HG03439 (cell line): Measurements from ENCODE around the gene INTS1.

Source experiments
- ATAC-seq: cut with Tn5 transposase; IDR thresholded peaks from one replicate; pipeline ENCODE4 v1.9.1; 2021; ENCODE audit warnings: mild to moderate bottlenecking, moderate library complexity; ENCODE audit not compliant: unreplicated experiment

The INTS1 gene

DNA sequence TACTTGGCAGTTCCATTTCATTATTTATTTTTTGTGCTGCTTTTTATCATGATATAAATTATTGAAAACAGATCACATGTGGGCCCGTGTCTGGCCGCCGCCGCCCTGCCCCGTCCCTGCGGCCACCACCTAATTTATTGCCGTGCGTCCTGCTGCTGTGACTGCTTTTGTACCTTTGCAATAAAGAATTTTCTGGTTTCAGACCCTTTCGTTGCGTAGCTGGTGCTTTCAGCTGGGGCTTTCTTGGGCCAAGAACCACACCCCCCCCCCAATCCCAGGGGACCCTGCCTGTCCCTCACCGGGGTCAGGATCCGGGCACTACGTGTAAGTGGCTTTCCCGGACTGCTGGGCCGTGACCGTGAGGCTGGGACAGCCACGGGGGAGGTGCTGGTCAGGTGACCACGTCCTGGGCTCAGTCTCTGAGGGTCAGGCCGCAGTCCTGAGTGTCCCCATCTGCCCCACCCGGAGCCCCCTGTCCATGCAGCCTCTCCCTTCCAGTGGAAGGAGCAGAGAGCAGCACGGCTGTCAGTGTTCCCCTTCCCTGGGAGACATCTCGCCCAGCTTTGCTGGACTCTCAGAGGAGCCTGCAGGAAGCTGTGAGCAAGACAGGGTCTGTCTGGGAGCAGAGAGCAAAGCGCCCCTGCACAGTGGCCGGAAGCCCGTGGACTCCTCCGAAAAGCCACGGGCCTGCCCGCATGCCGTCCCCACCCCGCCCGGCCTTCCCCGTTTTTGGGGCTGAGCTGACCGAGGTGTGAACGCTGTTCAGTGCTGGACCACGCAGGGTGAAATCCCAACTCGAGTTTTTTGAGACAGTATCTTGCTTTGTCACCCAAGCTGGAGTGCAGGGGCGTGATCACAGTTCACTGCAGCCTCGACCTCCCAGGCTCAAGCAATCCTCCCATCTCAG, 38.9 kb upstream of the INTS1 start:
- no peak for ATAC-seq

DNA sequence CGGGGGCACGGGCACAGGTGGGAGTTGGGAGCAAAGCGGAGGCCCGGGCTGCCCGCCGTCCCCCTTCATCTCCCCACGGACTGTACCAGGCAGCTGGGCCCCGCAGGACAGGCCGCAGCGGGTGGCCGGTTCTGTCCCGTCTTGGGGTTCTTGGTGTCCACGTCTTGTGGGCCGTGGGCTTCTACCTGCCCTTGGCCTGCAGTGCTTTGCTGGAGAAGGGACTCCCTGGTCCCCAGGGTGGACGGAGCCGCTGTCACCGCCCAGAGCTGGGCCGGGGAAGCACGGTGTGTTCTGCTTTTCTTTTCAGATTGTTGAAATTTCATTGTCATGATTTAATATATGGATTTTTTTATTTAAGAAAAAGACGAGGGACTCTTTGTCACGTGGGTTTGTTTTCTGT, 38.1 kb upstream of the INTS1 start:
- no peak for ATAC-seq

- no peak for ATAC-seq
Observed at GRCh38 chr7:1541431-1542162, 37.4 kb upstream of the INTS1 start.

DNA sequence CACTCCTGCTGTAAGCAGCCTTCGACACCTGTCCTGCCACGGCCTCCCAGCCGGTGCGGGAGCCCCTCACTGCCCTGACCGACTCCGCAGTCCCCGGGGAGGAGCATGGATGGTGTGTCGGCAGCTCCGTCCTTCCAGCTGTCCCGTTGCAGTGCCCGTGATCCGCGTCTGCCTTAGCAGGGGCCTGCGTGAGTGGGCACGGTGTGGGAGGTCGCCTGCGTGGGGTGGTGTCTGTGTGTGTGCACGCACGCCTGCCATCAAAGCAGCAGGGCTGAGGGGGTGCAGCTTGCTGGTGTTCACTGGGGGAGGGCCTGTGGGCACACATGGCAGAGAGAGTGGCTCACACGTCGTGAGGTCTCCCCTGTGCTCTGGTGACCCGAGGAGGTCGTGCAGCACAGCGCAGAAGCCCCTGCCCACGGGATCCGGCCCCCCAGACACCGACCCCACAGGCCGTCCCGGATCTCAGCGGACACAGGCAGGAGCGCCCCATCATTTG, 36.6 kb upstream of the INTS1 start:
- no peak for ATAC-seq

DNA sequence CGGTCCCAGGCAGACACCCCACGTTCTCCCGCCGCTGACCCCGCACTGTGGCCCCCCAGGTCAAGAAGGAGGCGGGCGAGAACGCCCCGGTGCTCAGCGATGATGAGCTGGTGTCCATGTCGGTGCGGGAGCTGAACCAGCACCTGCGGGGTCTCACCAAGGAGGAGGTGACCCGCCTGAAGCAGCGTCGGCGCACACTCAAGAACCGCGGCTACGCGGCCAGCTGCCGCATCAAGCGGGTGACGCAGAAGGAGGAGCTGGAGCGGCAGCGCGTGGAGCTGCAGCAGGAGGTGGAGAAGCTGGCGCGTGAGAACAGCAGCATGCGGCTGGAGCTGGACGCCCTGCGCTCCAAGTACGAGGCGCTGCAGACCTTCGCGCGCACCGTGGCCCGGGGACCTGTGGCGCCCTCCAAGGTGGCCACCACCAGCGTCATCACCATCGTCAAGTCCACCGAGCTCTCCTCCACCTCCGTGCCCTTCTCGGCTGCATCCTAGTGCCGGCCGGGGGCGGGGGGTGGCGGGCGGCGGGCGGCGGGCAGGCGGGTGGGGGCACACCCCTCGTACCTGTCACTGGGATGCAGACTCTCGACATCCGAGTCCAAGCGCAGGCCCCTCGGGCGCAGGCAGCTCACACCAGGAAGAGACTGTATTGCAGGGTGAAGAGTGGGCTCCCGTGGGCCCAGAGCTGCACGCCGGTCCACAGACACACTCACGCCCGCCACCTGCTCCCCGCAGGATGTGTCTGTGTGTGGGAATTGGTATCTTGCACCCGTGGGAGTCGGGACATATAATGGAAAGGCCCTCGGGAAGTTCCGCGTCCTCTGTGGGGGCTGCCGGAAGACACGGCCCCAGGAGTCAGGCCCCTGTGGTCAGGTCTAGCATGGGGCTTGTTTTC, 35.9 kb upstream of the INTS1 start:
- ATAC-seq, result no peak

GRCh38 chr7:1539181-1539881, 35.1 kb upstream of the INTS1 start:
- ATAC-seq, result no peak

GRCh38 chr7:1538544-1539180, 34.5 kb upstream of the INTS1 start:
- ATAC-seq, result no peak

GRCh38 chr7:1537535-1538412, 33.6 kb upstream of the INTS1 start:
- no peak for ATAC-seq

DNA sequence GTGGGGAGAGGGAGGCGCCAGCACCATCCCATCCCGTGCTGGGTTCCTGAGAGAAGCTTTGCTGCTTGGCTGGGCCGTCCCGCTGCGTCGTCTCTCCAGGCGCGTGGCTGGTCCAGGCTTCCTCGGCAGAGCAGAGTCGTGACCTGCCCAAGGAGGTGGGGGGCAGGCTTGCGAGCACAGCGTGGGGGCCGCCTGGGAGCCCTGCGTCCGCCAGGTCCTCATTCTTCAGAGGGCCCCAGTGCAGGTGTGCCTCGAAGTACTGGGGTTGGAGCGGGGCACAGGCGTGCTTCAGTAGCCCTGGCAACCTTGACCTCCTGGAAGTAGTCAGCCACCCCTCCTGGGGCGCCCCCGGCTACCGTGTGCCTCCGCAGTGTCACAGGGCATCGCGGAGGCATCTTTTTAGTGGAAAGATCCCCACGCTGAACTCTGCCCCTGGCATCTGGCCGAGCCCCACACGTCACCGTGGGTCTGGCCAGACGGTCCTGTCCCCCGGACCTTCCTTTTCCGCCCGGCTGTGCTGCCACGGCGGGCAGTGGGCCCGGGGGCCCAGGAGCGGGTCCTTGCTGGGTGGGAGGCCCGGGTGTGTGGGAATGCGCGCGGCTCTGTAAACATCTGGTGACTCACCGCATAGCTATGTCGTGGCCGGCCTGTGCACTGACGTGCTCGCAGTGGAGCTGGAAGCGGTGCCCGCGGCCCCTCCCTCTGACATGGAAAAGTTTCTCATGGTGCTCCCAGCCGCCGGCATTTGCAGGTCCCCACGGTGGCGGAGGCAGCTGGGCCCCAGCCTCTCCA, 32.8 kb upstream of the INTS1 start:
- ATAC-seq, result no peak

DNA sequence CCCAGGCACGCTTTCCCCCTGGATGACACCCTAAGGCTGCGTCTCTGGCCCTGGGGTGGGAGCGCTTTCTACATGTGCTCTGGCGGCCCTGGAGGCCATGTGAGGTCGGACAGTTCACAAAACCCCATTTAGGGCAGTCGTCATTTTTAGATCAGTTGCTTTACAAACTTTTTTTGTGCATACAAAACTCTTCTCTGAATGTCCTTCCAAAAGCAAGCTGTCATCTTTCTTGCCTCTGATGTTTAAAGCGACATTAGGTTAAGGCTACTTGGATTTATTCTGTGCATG, 32.2 kb upstream of the INTS1 start:
- ATAC-seq, result no peak

- ATAC-seq, result no peak
Observed at GRCh38 chr7:1535701-1536454, 31.7 kb upstream of the INTS1 start.

DNA sequence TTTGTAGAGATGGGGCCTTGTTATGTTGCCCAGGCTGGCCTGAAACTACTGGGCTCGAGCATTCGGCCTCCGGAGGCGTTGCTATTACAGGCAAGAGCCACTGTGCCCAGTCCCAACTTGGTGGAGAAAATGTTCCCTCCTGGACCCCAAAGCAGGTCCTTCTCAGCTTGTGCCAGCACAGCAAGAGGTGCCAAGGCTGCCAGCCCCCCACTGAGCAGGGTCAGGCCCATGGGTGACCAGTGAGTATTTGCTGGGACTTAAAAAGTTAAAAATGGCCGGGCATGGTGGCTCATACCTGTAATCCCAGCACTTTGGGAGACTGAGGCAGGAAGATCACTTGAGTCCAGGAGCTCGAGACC, 30.9 kb upstream of the INTS1 start:
- no peak for ATAC-seq

GRCh38 chr7:1534330-1535099, 30.3 kb upstream of the INTS1 start:
- no peak for ATAC-seq

DNA sequence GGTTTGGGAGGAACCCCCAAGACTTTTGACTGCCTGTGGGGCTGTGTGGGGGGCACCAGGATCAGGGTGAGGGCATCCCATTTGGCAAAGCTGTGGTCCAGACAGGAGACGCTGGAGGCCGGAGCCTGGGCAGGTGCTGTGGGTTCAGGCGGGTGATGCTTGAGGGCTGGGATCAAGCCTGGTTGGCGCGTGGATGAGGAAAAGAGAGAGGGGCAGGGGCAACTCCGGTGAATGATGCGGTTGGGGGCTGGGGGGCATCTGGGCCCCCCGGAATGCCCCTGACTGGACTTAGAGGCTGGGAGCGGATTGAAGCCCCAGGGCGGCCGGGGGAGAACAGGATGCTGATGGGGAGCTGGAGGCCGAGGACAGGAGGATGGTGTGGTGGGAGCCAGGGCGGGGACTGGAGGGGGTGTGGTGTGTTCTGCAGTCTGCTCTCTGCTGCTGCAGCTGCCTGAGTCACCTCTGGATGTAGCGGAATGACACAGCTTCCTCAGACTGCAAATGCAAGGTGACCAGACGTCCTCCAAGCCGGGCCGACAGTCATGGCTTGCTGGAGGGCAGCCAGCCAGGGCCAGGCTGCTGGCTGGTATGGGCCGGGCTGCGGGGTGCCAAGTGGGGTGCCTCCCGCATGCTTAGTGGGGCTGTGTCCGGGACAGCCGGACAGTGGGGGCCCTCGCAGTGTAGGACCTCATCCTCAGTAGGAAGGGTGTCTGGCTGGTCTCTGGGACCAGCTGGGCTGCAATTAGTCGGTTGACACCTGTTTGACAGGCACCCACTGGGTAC, 29.5 kb upstream of the INTS1 start:
- ATAC-seq, result no peak

DNA sequence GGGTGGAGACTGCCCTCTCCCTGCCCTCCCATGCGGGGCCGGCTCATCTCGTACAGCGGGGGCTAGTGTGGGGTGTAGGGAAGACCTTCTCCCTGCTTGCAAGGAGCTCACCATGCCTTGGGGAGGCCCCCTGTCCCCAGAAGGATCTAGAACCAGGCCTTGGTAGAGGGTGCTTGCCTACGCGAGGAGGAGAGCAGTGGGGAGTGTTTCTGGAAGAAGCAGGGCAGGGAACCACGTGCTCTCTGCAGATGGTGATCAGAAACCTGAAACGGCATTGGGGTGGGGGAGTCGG, 29.0 kb upstream of the INTS1 start:
- ATAC-seq, result no peak

DNA sequence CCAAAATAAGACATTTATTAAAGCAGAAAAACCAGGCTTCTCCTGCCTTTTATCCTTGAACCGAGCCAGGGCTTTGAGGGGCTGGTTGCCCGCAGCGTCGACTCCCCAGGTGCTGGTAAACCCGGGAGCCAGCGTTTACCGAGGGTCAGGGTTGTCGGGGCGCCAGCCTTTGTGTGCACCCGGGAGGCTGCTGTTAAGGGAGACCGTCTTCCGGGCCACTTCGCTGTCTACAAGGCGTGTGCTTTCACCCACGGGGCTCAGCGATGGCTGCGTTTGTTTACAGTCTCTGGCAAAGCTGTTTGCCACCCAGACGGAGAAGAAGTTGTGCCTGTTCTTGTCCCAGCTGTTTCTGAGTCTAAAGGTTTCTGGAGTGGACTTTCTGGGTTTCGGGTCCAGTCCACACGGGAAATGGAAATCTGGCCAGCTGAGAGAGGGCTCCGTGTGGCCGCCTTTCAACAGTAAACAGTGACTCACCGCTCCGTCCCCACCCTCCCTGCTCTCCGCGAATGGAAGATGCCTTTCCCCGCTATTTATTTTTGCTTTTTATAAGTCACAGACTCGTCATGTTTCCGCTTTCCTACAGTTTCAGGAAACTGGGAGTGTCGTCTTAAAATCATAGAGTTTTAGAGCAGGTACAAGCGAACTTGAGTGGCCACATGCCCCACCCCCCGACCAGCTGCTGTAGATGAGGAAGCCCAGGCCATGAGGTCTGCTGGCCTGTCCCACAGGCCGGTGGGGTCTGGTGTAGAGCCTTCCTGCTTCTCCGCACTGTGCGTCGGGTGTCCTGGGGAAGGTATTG, 28.5 kb upstream of the INTS1 start:
- ATAC-seq, result no peak
